Measurements from ENCODE around the gene MTCH2. TPM values are rescaled to one million over a fixed set of nuclear protein-coding genes. Genes with fewer than 3 reads are reported as not detected.
"Not testable (repeated sequence)": the region's sequence is repeated elsewhere in the genome, so short reads cannot be mapped to it uniquely, and the experiment has no call there.

Gene MTCH2
- total RNA-seq, 1 experiment from 2014 or later = 103 TPM

DNA sequence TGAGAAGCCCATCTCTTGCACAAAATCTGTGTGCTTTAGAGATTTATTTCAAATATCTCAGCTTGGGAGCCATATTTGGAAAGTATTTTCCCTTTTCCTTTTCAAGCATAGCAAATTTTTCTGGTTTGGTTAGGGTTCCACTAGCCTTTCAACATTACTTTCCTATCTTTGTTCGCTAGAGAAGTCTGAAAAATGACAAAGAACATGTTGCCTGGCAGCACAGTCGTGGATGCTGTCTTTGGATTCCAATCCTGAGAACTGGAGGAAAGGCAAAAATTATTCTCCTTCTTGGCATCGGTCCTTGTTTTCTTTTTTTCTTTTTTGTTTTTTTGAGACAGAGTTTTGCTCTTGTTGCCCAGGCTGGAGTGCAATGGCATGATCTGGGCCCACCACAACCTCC, 6.9 kb upstream of the MTCH2 start:
- DNase-seq = no peak
- Mint-ChIP-seq H3K4me1 (ENCODE audit: low read depth, unreplicated experiment) (no peaks in the 10 kb centered on the region), H3K36me3 (ENCODE audit: insufficient read depth, unreplicated experiment) (no peaks in the 10 kb centered on the region), H3K9me3 (ENCODE audit: low read depth, unreplicated experiment) (peaks cover 11% of the 10 kb centered on the region), H3K27me3 (ENCODE audit: unreplicated experiment) (peaks cover 14% of the 10 kb centered on the region), H3K27ac (ENCODE audit: unreplicated experiment) (no peak overlapping the region), H3K4me3 (ENCODE audit: low read depth, unreplicated experiment) (no peak overlapping the region)
- intact Hi-C loops (cut with micrococcal nuclease; ENCODE audit: unreplicated experiment) = no loop called here
- TF ChIP-seq, protein P1, sequence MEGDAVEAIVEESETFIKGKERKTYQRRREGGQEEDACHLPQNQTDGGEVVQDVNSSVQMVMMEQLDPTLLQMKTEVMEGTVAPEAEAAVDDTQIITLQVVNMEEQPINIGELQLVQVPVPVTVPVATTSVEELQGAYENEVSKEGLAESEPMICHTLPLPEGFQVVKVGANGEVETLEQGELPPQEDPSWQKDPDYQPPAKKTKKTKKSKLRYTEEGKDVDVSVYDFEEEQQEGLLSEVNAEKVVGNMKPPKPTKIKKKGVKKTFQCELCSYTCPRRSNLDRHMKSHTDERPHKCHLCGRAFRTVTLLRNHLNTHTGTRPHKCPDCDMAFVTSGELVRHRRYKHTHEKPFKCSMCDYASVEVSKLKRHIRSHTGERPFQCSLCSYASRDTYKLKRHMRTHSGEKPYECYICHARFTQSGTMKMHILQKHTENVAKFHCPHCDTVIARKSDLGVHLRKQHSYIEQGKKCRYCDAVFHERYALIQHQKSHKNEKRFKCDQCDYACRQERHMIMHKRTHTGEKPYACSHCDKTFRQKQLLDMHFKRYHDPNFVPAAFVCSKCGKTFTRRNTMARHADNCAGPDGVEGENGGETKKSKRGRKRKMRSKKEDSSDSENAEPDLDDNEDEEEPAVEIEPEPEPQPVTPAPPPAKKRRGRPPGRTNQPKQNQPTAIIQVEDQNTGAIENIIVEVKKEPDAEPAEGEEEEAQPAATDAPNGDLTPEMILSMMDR (IDR thresholded peaks at IDR 0.05; ENCODE audit: unreplicated experiment) = no peak
- CTCF ChIA-PET = no interaction called here
- BruUV-seq (replicated peaks) = no TSS peak

DNA sequence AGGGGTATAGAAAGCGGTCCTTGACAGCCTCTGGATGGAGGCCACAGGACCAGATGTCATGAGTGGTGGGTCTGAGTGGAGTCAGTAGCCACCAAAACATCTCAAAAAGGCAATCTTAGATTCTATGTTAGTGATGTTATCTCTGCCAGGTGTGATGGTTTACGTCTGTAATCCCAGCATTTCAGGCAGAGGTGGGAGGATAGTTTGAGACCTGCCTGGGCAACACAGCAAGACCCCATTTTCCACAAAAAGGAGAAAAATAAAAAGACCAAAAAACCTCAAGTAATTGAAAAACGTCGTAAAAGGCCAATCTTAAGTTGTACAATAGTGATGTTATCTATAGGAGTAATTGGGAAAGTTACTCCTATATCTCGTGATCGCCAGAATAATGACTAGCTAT, 3.7 kb upstream of the MTCH2 start:
- intact Hi-C loops (cut with micrococcal nuclease; ENCODE audit: unreplicated experiment) = no loop called here
- Mint-ChIP-seq H3K27ac (ENCODE audit: unreplicated experiment) (no peak overlapping the region), H3K4me1 (ENCODE audit: low read depth, unreplicated experiment) (no peaks in the 10 kb centered on the region), H3K36me3 (ENCODE audit: insufficient read depth, unreplicated experiment) (peaks cover 22% of the 10 kb centered on the region), H3K4me3 (ENCODE audit: low read depth, unreplicated experiment) (no peak overlapping the region), H3K27me3 (ENCODE audit: unreplicated experiment) (peaks cover 11% of the 10 kb centered on the region), H3K9me3 (ENCODE audit: low read depth, unreplicated experiment) (peaks cover 2% of the 10 kb centered on the region)
- CTCF ChIA-PET = interaction anchor here (0.6 kb wide), 1 partner anchor 1095 kb away, joined by 3 read pairs; no protein-coding TSS in a partner anchor
- TF ChIP-seq, protein P1 (IDR thresholded peaks at IDR 0.05; ENCODE audit: unreplicated experiment) = no peak
- no peak for DNase-seq
- BruUV-seq (replicated peaks) = no TSS peak

DNA sequence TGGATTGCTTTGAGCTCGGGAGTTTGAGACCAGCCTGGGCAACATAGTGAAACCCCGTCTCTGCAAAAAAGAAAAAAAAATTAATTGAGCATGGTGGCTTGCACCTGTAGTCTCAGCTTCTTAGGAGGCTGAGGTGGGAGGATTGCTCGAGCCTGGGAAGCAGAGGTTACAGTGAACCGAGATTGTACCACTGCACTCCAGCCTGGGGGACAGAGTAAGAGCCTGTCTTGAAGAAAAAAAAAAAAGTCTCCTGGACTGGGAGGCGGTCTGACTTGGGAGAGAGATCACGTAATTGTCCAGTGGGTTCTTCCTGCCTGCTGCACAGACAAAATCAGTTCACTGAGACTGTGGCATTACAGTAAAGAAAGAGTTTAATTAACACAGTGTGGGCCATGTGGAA, 3.1 kb upstream of the MTCH2 start:
- CTCF ChIA-PET = no interaction called here
- no peak overlapping the region for H3K4me3 Mint-ChIP-seq (ENCODE audit: low read depth, unreplicated experiment)

DNA sequence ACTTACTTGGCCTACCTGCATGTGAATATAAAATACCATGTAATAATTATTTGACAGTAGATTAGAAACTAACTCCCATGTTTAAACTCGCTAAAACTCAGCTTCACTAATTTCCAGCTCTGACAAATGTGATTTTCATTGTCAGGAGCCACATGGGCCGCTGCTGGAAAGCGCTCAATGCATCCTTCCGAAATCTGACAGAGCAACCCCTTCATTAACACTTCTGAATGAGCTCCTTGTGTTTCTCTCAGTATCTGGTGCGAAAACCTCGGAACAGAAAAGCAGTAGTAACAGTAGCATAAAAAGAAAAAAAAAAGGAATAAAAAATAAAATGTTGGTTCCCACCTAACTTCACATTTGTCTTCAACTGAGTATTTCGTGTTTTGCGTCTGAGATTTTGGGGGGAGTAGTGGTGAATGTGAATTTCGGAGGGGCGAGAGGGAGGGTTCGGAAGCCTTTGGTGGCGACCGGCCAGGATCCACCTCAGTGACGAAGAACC, 710 bp downstream of the MTCH2 start:
- TSS peak; percentile 77 for BruUV-seq (replicated peaks)
- Mint-ChIP-seq H3K27me3 (ENCODE audit: unreplicated experiment) (peaks cover 11% of the 10 kb centered on the region), H3K4me1 (ENCODE audit: low read depth, unreplicated experiment) (no peaks in the 10 kb centered on the region), H3K36me3 (ENCODE audit: insufficient read depth, unreplicated experiment) (peaks cover 22% of the 10 kb centered on the region), H3K4me3 (ENCODE audit: low read depth, unreplicated experiment) (peak overlapping the region; percentile 80), H3K9me3 (ENCODE audit: low read depth, unreplicated experiment) (peaks cover 2% of the 10 kb centered on the region), H3K27ac (ENCODE audit: unreplicated experiment) (peak overlapping the region; percentile 82)
- TF ChIP-seq, protein P1 (IDR thresholded peaks at IDR 0.05; ENCODE audit: unreplicated experiment) = no peak
- intact Hi-C loops (cut with micrococcal nuclease; ENCODE audit: unreplicated experiment) = loop anchor here (5.0 kb wide), 1 partner anchor 76 kb away; the partner anchor contains the start of gene AGBL2
- CTCF ChIA-PET = interaction anchor here (0.6 to 0.7 kb wide), 2 partner anchors 78 to 268 kb away, joined by 3 to 6 read pairs; no protein-coding TSS in a partner anchor
- DNase-seq = no peak

More for the DNA sequence above, 3.1 kb upstream of the MTCH2 start:
- peaks cover 2% of the 10 kb centered on the region for H3K9me3 Mint-ChIP-seq (ENCODE audit: low read depth, unreplicated experiment)
- intact Hi-C loops (cut with micrococcal nuclease; ENCODE audit: unreplicated experiment) = no loop called here
- no peak overlapping the region for H3K27ac Mint-ChIP-seq (ENCODE audit: unreplicated experiment)
- no peak for DNase-seq
- H3K4me1 Mint-ChIP-seq (ENCODE audit: low read depth, unreplicated experiment) = no peaks in the 10 kb centered on the region
- peaks cover 11% of the 10 kb centered on the region for H3K27me3 Mint-ChIP-seq (ENCODE audit: unreplicated experiment)
- TF ChIP-seq, protein P1 (IDR thresholded peaks at IDR 0.05; ENCODE audit: unreplicated experiment) = no peak
- H3K36me3 Mint-ChIP-seq (ENCODE audit: insufficient read depth, unreplicated experiment) = peaks cover 22% of the 10 kb centered on the region
- no TSS peak for BruUV-seq (replicated peaks)

DNA sequence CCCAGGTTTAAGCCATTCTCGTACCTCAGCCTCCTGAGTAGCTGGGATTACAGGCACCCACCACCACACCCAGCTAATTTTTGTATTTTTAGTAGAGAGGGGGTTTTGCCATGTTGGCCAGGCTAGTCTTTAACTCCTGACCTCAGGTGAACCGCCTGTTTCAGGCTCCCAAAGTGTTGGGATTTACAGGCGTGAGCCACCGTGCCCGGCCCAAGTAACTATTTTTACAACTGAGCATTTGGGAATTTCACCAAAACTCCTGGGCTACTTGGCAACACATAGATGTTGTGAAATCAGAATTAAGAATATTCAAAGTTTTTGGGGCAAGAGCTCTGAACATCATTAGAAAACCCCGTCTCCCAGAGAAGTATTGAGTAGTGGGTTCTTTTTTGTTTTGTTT, 1.9 kb downstream of the MTCH2 start:
- H3K36me3 Mint-ChIP-seq (ENCODE audit: insufficient read depth, unreplicated experiment) = peaks cover 22% of the 10 kb centered on the region
- CTCF ChIA-PET; H3K9me3 Mint-ChIP-seq (ENCODE audit: low read depth, unreplicated experiment); BruUV-seq (replicated peaks); H3K4me3 Mint-ChIP-seq (ENCODE audit: low read depth, unreplicated experiment); H3K4me1 Mint-ChIP-seq (ENCODE audit: low read depth, unreplicated experiment); DNase-seq; H3K27ac Mint-ChIP-seq (ENCODE audit: unreplicated experiment): not testable (repeated sequence)
- intact Hi-C loops (cut with micrococcal nuclease; ENCODE audit: unreplicated experiment) = loop anchor here (5.0 kb wide), 1 partner anchor 77 kb away; the partner anchor contains the start of gene AGBL2
- H3K27me3 Mint-ChIP-seq (ENCODE audit: unreplicated experiment) = peaks cover 11% of the 10 kb centered on the region

DNA sequence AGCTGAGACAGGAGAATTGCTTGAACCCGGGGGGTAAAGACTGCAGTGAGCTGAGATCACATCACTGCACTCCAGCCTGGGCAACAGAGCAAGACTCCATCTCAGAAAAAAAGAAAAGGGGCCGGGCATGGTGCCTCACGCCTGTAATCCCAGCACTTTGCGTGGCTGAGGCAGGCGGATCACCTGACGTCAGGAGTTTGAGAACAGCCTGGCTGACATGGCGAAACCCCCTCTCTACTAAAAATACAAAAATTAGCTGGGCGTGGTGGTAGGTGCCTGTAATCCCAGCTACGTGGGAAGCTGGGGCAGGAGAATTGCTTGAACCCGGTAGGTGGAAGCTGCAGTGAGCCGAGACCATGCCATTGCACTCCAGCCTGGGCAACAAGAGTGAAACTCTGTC, 6.0 kb downstream of the MTCH2 start:
- H3K9me3 Mint-ChIP-seq (ENCODE audit: low read depth, unreplicated experiment); BruUV-seq (replicated peaks); H3K27ac Mint-ChIP-seq (ENCODE audit: unreplicated experiment); CTCF ChIA-PET; H3K27me3 Mint-ChIP-seq (ENCODE audit: unreplicated experiment); DNase-seq; intact Hi-C loops (cut with micrococcal nuclease; ENCODE audit: unreplicated experiment); H3K4me1 Mint-ChIP-seq (ENCODE audit: low read depth, unreplicated experiment); H3K4me3 Mint-ChIP-seq (ENCODE audit: low read depth, unreplicated experiment): not testable (repeated sequence)
- peaks cover 26% of the 10 kb centered on the region for H3K36me3 Mint-ChIP-seq (ENCODE audit: insufficient read depth, unreplicated experiment)

Data from Calu3 (cell line).